Right lobe of liver (tissue), 4 donors: ENCODE results near the gene SPRY4.
"Not testable (repeated sequence)": the region's sequence is repeated elsewhere in the genome, so short reads cannot be mapped to it uniquely, and the experiment has no call there.

ENCODE experiments used
- CTCF ChIP-seq, 4 donors: fragments of 200-600 bp in 3 of 4; fragments of 450-650 bp in 1 of 4; IDR thresholded peaks; one replicate each; pipeline versions ENCODE4 v1.5.1 to v1.8.0; 2016 to 2022; ENCODE audit warnings: antibody characterized with exemption in 4 of 4, mild to moderate bottlenecking in 2 of 4
- POLR2A ChIP-seq: fragments of 450-650 bp; IDR thresholded peaks from one replicate; pipeline ENCODE4 v1.6.1; 2017; ENCODE audit warnings: antibody characterized with exemption, mild to moderate bottlenecking
- donor health status: DM: no; HTN: no; CAD: no.
- donor health status: DM: no; HTN: no; CAD: no.
- donor health status: DM: no; HTN: yes; CAD: no.

GRCh38 chr5:142272596-142272995, 52.2 kb downstream of the SPRY4 start:
- not testable (repeated sequence) for TF ChIP-seq CTCF (IDR thresholded peaks at IDR 0.05); POLR2A
